Limb (tissue), 2 donors: ENCODE measurements around the gene OR1I1.
"Not testable (repeated sequence)": the region's sequence is repeated elsewhere in the genome, so short reads cannot be mapped to it uniquely, and the experiment has no call there.

Experiments used
- DNase-seq, 2 donors: peaks; one replicate each; pipeline ENCODE4 v3.0.0-alpha.2; 2016; ENCODE audit errors: extremely low spot score in 2 of 2

OR1I1 gene

GRCh38 chr19:15081911-15082310 lies at the start of gene OR1I1:
Gene OR1I1, plus strand, starts transcription at chr19:15082211. Its CDS starts 4,855 bp downstream, at chr19:15087066.
- DNase-seq = no peak

GRCh38 chr19:15035795-15036311 lies 46.2 kb upstream of the OR1I1 start:
- DNase-seq = no peak

GRCh38 chr19:15037586-15037985 lies 44.4 kb upstream of the OR1I1 start:
- peak; percentile 24 to 48 for DNase-seq

GRCh38 chr19:15038294-15038693 lies 43.7 kb upstream of the OR1I1 start:
- DNase-seq = peak; percentile 34 to 52

- DNase-seq = no peak
Observed at GRCh38 chr19:15042003-15042402, 40.0 kb upstream of the OR1I1 start.

- no peak for DNase-seq
Observed at GRCh38 chr19:15042826-15043225, 39.2 kb upstream of the OR1I1 start.

GRCh38 chr19:15045506-15045905 lies 36.5 kb upstream of the OR1I1 start:
- no peak for DNase-seq

GRCh38 chr19:15047680-15048079 lies 34.3 kb upstream of the OR1I1 start:
- no peak for DNase-seq

GRCh38 chr19:15048128-15048527 lies 33.9 kb upstream of the OR1I1 start:
- DNase-seq = no peak

GRCh38 chr19:15048885-15049541 lies 33.0 kb upstream of the OR1I1 start, which contains the start of gene CASP14:
Gene CASP14, plus strand, starts transcription at chr19:15049480. Its CDS starts 2,772 bp downstream, at chr19:15052252.
- no peak for DNase-seq

GRCh38 chr19:15050639-15051038 lies 31.4 kb upstream of the OR1I1 start:
- no peak for DNase-seq

- no peak for DNase-seq
Observed at GRCh38 chr19:15062036-15062435, 20.0 kb upstream of the OR1I1 start.

GRCh38 chr19:15070386-15070785 lies 11.6 kb upstream of the OR1I1 start:
- DNase-seq = not testable (repeated sequence)

- no peak for DNase-seq
Observed at GRCh38 chr19:15072930-15073647, 8.9 kb upstream of the OR1I1 start.

GRCh38 chr19:15074371-15074770 lies 7.6 kb upstream of the OR1I1 start:
- no peak for DNase-seq

GRCh38 chr19:15075806-15076205 lies 6.2 kb upstream of the OR1I1 start:
- DNase-seq = no peak

- DNase-seq = not testable (repeated sequence)
Observed at GRCh38 chr19:15080002-15080401, 2.0 kb upstream of the OR1I1 start.

- no peak for DNase-seq
Observed at GRCh38 chr19:15087182-15087581, 5.2 kb downstream of the OR1I1 start.

GRCh38 chr19:15091918-15092753 lies 10.1 kb downstream of the OR1I1 start:
- DNase-seq = peak in 1 of 2 donors; percentile 74

GRCh38 chr19:15093001-15093400 lies 11.0 kb downstream of the OR1I1 start:
- DNase-seq = no peak

GRCh38 chr19:15096223-15096622 lies 14.2 kb downstream of the OR1I1 start:
- no peak for DNase-seq

GRCh38 chr19:15097980-15098379 lies 16.0 kb downstream of the OR1I1 start:
- DNase-seq = not testable (repeated sequence)
